K562 (cell line): ENCODE results near the gene STX19. TPM values are rescaled to one million over a fixed set of nuclear protein-coding genes. Genes with fewer than 3 reads are reported as not detected.

Source experiments
- ATAC-seq: fragments of 200-7000 bp; cut with Tn5 transposase; 3 replicates; pipeline ENCODE4 v1.9.1; 2020; ENCODE audit warnings: moderate library complexity
- BruUV-seq: library from RNA; stranded (reverse); fragments of 400-500 nt; replicated peaks from 2 replicates; lab custom pipeline; 2021; lab: Mats Ljungman, UMichigan
- CTCF ChIA-PET: fragments of 300-600 bp; formaldehyde crosslinking; extraction: SDS; loops from one replicate; lab custom pipeline; 2021; ENCODE audit warnings: low intra/inter-chr PET ratio; lab: Yijun Ruan, JAX
- POLR2A ChIA-PET: fragments of 300-600, 350-650 bp; sonication (Branson Sonifier 250); formaldehyde crosslinking; extraction: SDS; loops from one replicate; lab custom pipeline; 2021; ENCODE audit warnings: antibody characterized with exemption, inconsistent platforms; lab: Yijun Ruan, JAX
- DNase-seq, 4 experiments: peaks; one replicate each; pipeline versions ENCODE4 v3.0.0 to v3.0.0-alpha.2; 2011 to 2018; ENCODE audit warnings: low spot score in 3 of 4, mixed read lengths in 3 of 4; ENCODE audit errors: extremely low read depth in 1 of 4
- FAIRE-seq: peaks from 2 replicates; lab custom pipeline; 2011; peaks lifted over from hg19 to GRCh38; lab: Jason Lieb, UNC
- H2AFZ ChIP-seq: 2 replicates; pipeline ENCODE4 v1.6.0; 2011; ENCODE audit warnings: low read depth, low read length, control low read depth, inconsistent platforms
- H3K27ac ChIP-seq: fragments of 200-600 bp; 3 replicates; pipeline ENCODE4 v1.8.0; 2011; ENCODE audit warnings: low read depth, mild to moderate bottlenecking, control low read depth, inconsistent platforms, low read length, moderate library complexity, mixed read lengths; ENCODE audit errors: extremely low read depth
- H3K27me3 ChIP-seq, 2 experiments: fragments of 300-600 bp in 1 of 2; 2 replicates in 1 of 2; 3 replicates in 1 of 2; pipeline versions ENCODE4 v1.6.0 to v1.8.0; 2011; ENCODE audit warnings: inconsistent platforms in 2 of 2, low read length in 2 of 2, mild to moderate bottlenecking in 1 of 2, mixed read lengths in 1 of 2, moderate library complexity in 1 of 2; ENCODE audit not compliant: control insufficient read depth in 2 of 2, insufficient read depth in 2 of 2
- H3K36me3 ChIP-seq: fragments of 300-600 bp; 3 replicates; pipeline ENCODE4 v1.8.0; 2011; ENCODE audit warnings: mild to moderate bottlenecking, low read length, inconsistent platforms; ENCODE audit not compliant: control insufficient read depth, insufficient read depth
- H3K4me1 ChIP-seq, 2 experiments: fragments of 200-600 bp in 1 of 2; replicated peaks in 1 of 2; 2 replicates in 1 of 2; 3 replicates in 1 of 2; pipeline versions ENCODE4 v1.5.1 to v1.8.0; 2011; ENCODE audit warnings: inconsistent platforms in 2 of 2, low read length in 2 of 2, mild to moderate bottlenecking in 1 of 2, mixed read lengths in 1 of 2, moderate library complexity in 1 of 2; ENCODE audit not compliant: control insufficient read depth in 2 of 2, insufficient read depth in 2 of 2
- H3K4me2 ChIP-seq: 2 replicates; pipeline ENCODE4 v1.6.1; 2011; ENCODE audit warnings: low read length, control low read depth, inconsistent platforms, mixed read lengths; ENCODE audit not compliant: insufficient read depth
- H3K4me3 ChIP-seq: fragments of 200-600 bp; sonication (generic), shearing (Covaris generic); 2 replicates; pipeline ENCODE4 v1.5.1; 2016; ENCODE audit warnings: control low read depth, inconsistent platforms
- H3K79me2 ChIP-seq: fragments of 200-600 bp; 3 replicates; pipeline ENCODE4 v1.8.0; 2011; ENCODE audit warnings: low read length, inconsistent platforms; ENCODE audit not compliant: control insufficient read depth, insufficient read depth
- H3K9ac ChIP-seq, 2 experiments: 2 replicates each; pipeline versions ENCODE4 v1.6.0 to v1.6.1; 2011; ENCODE audit warnings: low read depth in 2 of 2, low read length in 2 of 2, control low read depth in 1 of 2, inconsistent platforms in 1 of 2, mild to moderate bottlenecking in 1 of 2, mixed read lengths in 1 of 2; ENCODE audit not compliant: insufficient read depth in 1 of 2
- H3K9me1 ChIP-seq: one replicate; pipeline ENCODE4 v1.6.0; 2011; ENCODE audit warnings: inconsistent platforms, mild to moderate bottlenecking, low read length, moderate library complexity; ENCODE audit not compliant: control insufficient read depth, insufficient read depth
- H3K9me3 ChIP-seq: replicated peaks from 2 replicates; pipeline ENCODE4 v1.5.1; 2011; ENCODE audit warnings: low read depth, low read length, inconsistent platforms; ENCODE audit not compliant: control insufficient read depth, insufficient read depth
- H4K20me1 ChIP-seq: replicated peaks from 2 replicates; pipeline ENCODE4 v1.6.1; 2011; ENCODE audit warnings: low read length, inconsistent platforms, mixed read lengths; ENCODE audit not compliant: control insufficient read depth, insufficient read depth
- CCNT2 ChIP-seq: IDR thresholded peaks from 2 replicates; pipeline ENCODE4 v1.6.1; 2011; ENCODE audit warnings: borderline replicate concordance, low read depth, mild to moderate bottlenecking, moderate library complexity, mixed read lengths, low read length; ENCODE audit not compliant: insufficient read length; ENCODE audit errors: extremely low read depth
- EWSR1 ChIP-seq: fragments of 450-650 bp; IDR thresholded peaks from 2 replicates; pipeline ENCODE4 v1.6.1; 2018; ENCODE audit warnings: borderline replicate concordance, mild to moderate bottlenecking, low read depth, moderate library complexity; ENCODE audit not compliant: partially characterized antibody
- FOXJ3 ChIP-seq: sonication (generic); formaldehyde crosslinking; IDR thresholded peaks from 2 replicates; pipeline ENCODE4 v1.4.0; 2020; ENCODE audit warnings: mild to moderate bottlenecking, missing genetic modification reagents
- JUNB ChIP-seq: fragments of 450-650 bp; formaldehyde crosslinking; conservative IDR thresholded peaks from 2 replicates; pipeline ENCODE4 v1.4.0; 2020; ENCODE audit warnings: mild to moderate bottlenecking
- MAX ChIP-seq: sonication (generic); formaldehyde crosslinking; IDR thresholded peaks from 2 replicates; pipeline ENCODE4 v1.9.0; 2022; ENCODE audit warnings: mild to moderate bottlenecking, missing genetic modification reagents
- ZNF316 ChIP-seq: fragments of 450-650 bp; IDR thresholded peaks from 2 replicates; pipeline ENCODE4 v1.6.1; 2016
- WGBS: fragments of 100-300 bp; shearing (Covaris generic); methylation state at CpG from one replicate; pipeline ENCODE4 v1.1.6; 2016; ENCODE audit warnings: low coverage, mixed read lengths; ENCODE audit not compliant: insufficient coverage; ENCODE audit errors: missing lambda C conversion rate; 5-methylcytosine and 5-hydroxymethylcytosine counted together
- in situ Hi-C: fragments of 300-500 bp; cut with MboI; formaldehyde crosslinking; loops from 4 replicates; pipeline ENCODE4 v1.15.0; 2018; ENCODE audit warnings: inconsistent platforms, mixed read lengths
- intact Hi-C: fragments of 100-400 bp; cut with micrococcal nuclease; formaldehyde crosslinking; loops from 2 replicates; pipeline ENCODE4 v1.14.2; 2022
- polyA plus RNA-seq, 8 experiments: library from polyadenylated mRNA; depleted of rRNA in 4 of 8; stranded (reverse) in 5 of 8; unstranded in 3 of 8; fragments of >200 nt; fragmentation: Nextera tagmentation in 2 of 8; fragmentation: Illumina TruSeq in 1 of 8; extraction: Ambion mirVana in 2 of 8; extraction: Trizol in 1 of 8; gene quantifications; 2 replicates each; pipeline versions ENCODE4 v1.2.1 to v1.2.3, GENCODE V29; 2011 to 2014; ENCODE audit warnings: inconsistent platforms in 1 of 8, missing spikeins in 1 of 8
- total RNA-seq, 7 experiments: library from RNA; depleted of rRNA in 6 of 7; stranded (reverse); fragments of >200 nt in 6 of 7; fragmentation: Illumina TruSeq in 2 of 7; extraction: Trizol in 2 of 7; gene quantifications; 2 replicates each; pipeline versions ENCODE4 v1.2.1 to v1.2.3, GENCODE V29; 2011 to 2021; ENCODE audit warnings: low replicate concordance in 1 of 7
- TF ChIP-seq, protein P1 (sequence below), 2 experiments: fragments of 450-650 bp; IDR thresholded peaks; 2 replicates each; pipeline ENCODE4 v1.6.1; 2016; ENCODE audit warnings: mild to moderate bottlenecking in 2 of 2, borderline replicate concordance in 1 of 2, low read depth in 1 of 2, moderate library complexity in 1 of 2
- TF ChIP-seq, protein P2 (sequence below): sonication (generic); formaldehyde crosslinking; IDR thresholded peaks from 2 replicates; pipeline ENCODE4 v1.8.1; 2022; ENCODE audit warnings: missing genetic modification reagents
- TF ChIP-seq, protein P3 (sequence below): fragments of 250-450 bp; sonication (Bioruptor Pico); IDR thresholded peaks from 2 replicates; pipeline ENCODE4 v1.5.0; 2021

The STX19 gene
- total and polyA plus RNA-seq, 9 of the 15 experiments (the other 6 are each of a cell fraction or from before 2014, with no cell fraction given) = 0.04 TPM; not detected in 8

DNA sequence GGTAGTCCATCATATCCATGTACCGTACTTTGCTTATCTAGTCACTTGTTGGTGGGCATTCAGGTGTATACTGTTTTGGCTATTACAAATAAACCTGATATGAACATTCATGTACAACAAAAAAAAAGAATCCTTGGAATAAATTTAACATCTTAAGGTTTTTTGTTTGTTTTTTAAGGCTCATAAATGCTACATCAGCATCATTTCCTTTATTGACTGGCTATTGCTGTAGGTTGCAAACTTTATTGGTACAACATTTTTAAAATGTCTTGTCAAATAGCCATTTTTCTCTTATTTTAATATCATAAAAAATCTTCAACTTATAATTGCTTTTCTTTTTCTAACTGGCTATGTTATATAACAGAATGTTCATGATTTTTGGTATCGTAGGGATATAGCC, 18.1 kb upstream of the STX19 start:
- POLR2A ChIA-PET = no interaction called here
- ATAC-seq (no peak), FAIRE-seq (no peak), DNase-seq (no peak)
- Histone ChIP-seq H3K27ac (no peak overlapping the region), H4K20me1 (no peaks in the 10 kb centered on the region), H3K4me2 (no peak overlapping the region), H3K4me3 (no peak overlapping the region), H2AFZ (no peak overlapping the region), H3K9ac (no peak overlapping the region), H3K27me3 (no peaks in the 10 kb centered on the region), H3K79me2 (no peaks in the 10 kb centered on the region), H3K4me1 (no peaks in the 10 kb centered on the region), H3K9me1 (no peaks in the 10 kb centered on the region), H3K9me3 (no peaks in the 10 kb centered on the region), H3K36me3 (0 out of 3 replicates have a peak, but pooled peaks cover 3% of the 10 kb centered on the region)
- intact Hi-C loops (no loop called here), in situ Hi-C loops (no loop called here)
- no TSS peak for BruUV-seq
- 93% methylated on average over 2 of the region's 2 CpGs for WGBS
- CTCF ChIA-PET = no interaction called here
- no peak for TF ChIP-seq CCNT2
- TF ChIP-seq FOXJ3 = no peak
- TF ChIP-seq JUNB = no peak
- TF ChIP-seq ZNF316 = peak; percentile 58; the same call in 1 of the 2 replicates
- TF ChIP-seq, protein P1, sequence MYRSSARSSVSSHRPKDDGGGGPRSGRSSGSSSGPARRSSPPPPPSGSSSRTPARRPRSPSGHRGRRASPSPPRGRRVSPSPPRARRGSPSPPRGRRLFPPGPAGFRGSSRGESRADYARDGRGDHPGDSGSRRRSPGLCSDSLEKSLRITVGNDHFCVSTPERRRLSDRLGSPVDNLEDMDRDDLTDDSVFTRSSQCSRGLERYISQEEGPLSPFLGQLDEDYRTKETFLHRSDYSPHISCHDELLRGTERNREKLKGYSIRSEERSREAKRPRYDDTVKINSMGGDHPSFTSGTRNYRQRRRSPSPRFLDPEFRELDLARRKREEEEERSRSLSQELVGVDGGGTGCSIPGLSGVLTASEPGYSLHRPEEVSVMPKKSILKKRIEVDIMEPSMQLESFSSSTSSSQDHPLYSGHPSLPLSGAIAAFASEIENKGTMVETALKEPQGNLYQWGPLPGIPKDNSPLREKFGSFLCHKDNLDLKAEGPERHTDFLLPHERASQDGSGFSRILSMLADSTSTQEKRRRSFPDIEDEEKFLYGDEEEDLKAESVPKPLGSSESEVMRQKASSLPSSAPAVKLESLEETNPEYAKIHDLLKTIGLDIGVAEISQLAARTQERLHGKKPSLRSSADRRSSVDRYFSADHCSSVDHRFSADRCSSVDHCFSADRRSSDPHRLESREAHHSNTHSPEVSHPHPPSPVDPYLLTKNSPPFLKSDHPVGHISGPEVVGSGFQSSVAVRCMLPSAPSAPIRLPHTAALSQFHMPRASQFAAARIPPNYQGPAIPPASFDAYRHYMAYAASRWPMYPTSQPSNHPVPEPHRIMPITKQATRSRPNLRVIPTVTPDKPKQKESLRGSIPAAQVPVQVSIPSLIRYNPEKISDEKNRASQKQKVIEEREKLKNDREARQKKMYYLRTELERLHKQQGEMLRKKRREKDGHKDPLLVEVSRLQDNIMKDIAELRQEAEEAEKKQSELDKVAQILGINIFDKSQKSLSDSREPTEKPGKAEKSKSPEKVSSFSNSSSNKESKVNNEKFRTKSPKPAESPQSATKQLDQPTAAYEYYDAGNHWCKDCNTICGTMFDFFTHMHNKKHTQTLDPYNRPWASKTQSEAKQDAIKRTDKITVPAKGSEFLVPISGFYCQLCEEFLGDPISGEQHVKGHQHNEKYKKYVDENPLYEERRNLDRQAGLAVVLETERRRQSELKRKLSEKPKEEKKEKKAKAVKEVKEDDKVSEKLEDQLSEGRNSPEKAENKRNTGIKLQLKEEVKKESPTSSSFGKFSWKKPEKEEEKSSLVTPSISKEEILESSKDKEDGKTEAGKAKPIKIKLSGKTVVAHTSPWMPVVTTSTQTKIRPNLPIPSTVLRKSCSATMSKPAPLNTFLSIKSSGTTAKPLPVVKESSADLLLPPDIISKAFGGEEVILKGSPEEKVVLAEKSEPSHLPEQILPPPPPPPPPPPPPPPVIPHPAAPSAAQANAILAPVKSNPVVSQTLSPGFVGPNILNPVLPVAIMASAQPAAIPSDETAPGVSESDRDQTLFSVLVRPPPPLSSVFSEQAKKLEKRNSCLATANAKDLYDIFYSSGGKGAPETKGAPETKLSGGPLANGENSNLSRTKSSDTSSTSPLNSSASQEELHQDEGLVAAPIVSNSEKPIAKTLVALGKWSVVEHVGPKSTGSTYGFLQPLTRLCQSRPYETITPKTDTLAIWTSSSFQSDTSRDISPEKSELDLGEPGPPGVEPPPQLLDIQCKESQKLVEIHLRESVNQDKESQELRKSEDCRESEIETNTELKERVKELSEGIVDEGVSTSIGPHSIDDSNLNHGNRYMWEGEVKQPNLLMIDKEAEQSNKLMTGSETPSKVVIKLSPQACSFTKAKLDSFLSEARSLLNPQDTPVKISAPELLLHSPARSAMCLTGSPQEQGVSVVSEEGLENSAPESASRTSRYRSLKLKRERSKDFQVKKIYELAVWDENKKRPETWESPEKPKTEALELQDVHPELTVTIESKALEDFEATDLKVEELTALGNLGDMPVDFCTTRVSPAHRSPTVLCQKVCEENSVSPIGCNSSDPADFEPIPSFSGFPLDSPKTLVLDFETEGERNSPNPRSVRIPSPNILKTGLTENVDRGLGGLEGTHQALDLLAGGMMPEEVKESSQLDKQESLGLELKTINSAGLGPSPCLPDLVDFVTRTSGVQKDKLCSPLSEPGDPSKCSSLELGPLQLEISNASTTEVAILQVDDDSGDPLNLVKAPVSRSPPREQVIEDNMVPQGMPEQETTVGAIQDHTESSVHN (IDR thresholded peaks at IDR 0.05; ENCODE audit: borderline replicate concordance in 1 of 2, low read depth in 1 of 2) = no peak
- TF ChIP-seq EWSR1 = no peak
- no peak for TF ChIP-seq MAX (CRISPR knock-in tag)
- TF ChIP-seq, protein P2, sequence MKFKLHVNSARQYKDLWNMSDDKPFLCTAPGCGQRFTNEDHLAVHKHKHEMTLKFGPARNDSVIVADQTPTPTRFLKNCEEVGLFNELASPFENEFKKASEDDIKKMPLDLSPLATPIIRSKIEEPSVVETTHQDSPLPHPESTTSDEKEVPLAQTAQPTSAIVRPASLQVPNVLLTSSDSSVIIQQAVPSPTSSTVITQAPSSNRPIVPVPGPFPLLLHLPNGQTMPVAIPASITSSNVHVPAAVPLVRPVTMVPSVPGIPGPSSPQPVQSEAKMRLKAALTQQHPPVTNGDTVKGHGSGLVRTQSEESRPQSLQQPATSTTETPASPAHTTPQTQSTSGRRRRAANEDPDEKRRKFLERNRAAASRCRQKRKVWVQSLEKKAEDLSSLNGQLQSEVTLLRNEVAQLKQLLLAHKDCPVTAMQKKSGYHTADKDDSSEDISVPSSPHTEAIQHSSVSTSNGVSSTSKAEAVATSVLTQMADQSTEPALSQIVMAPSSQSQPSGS (CRISPR knock-in tag) = no peak
- TF ChIP-seq, protein P3, sequence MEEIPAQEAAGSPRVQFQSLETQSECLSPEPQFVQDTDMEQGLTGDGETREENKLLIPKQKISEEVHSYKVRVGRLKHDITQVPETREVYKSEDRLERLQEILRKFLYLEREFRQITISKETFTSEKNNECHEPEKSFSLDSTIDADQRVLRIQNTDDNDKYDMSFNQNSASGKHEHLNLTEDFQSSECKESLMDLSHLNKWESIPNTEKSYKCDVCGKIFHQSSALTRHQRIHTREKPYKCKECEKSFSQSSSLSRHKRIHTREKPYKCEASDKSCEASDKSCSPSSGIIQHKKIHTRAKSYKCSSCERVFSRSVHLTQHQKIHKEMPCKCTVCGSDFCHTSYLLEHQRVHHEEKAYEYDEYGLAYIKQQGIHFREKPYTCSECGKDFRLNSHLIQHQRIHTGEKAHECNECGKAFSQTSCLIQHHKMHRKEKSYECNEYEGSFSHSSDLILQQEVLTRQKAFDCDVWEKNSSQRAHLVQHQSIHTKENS = no peak
